GM12878 (cell line): ENCODE results near the gene CHAF1A. TPM values are rescaled to one million over a fixed set of nuclear protein-coding genes. Genes with fewer than 3 reads are reported as not detected.
A peak's percentile ranks its signal among the peaks of the same experiment; 100 is the strongest.

Experiments
- BCL3 ChIP-seq: IDR thresholded peaks from 2 replicates; pipeline ENCODE4 v1.6.1; 2011; ENCODE audit warnings: borderline replicate concordance, low read depth, mild to moderate bottlenecking, moderate library complexity, low read length; ENCODE audit not compliant: insufficient read depth, poor library complexity, severe bottlenecking
- CHD4 ChIP-seq: fragments of 200-600 bp; sonication (generic); IDR thresholded peaks from 2 replicates; pipeline ENCODE4 v1.6.1; 2016; ENCODE audit warnings: mild to moderate bottlenecking
- E2F4 ChIP-seq: IDR thresholded peaks from 2 replicates; pipeline ENCODE4 v1.6.1; 2012; ENCODE audit warnings: low read depth, low read length, improper control_type of control experiment
- E4F1 ChIP-seq: fragments of 450-650 bp; IDR thresholded peaks from 2 replicates; pipeline ENCODE4 v1.6.1; 2018; ENCODE audit warnings: borderline replicate concordance, mild to moderate bottlenecking; ENCODE audit not compliant: partially characterized antibody
- ELK1 ChIP-seq: IDR thresholded peaks from 2 replicates; pipeline ENCODE4 v1.6.1; 2012; ENCODE audit warnings: low read depth, low read length, improper control_type of control experiment
- JUNB ChIP-seq: IDR thresholded peaks from 2 replicates; pipeline ENCODE4 v1.6.1; 2016; ENCODE audit warnings: antibody characterized with exemption, mild to moderate bottlenecking
- JUND ChIP-seq: IDR thresholded peaks from 2 replicates; pipeline ENCODE4 v1.6.1; 2012; ENCODE audit warnings: low read depth, mild to moderate bottlenecking, low read length, improper control_type of control experiment, moderate library complexity
- KDM1A ChIP-seq: fragments of 200-600 bp; sonication (generic); IDR thresholded peaks from 2 replicates; pipeline ENCODE4 v1.6.1; 2016; ENCODE audit warnings: borderline replicate concordance
- MTA3 ChIP-seq: IDR thresholded peaks from 2 replicates; pipeline ENCODE4 v1.6.1; 2012; ENCODE audit warnings: low read length, inconsistent platforms, borderline replicate concordance
- POU2F2 ChIP-seq: IDR thresholded peaks from 3 replicates; pipeline ENCODE4 v1.6.1; 2011; ENCODE audit warnings: low read depth, mild to moderate bottlenecking, low read length, borderline replicate concordance
- RB1 ChIP-seq: fragments of 450-650 bp; formaldehyde crosslinking; IDR thresholded peaks from 2 replicates; pipeline ENCODE4 v1.6.1; 2017; ENCODE audit warnings: mild to moderate bottlenecking, borderline replicate concordance
- RCOR1 ChIP-seq: conservative IDR thresholded peaks from 2 replicates; pipeline ENCODE4 v1.6.1; 2012; ENCODE audit warnings: low read depth, low read length, improper control_type of control experiment
- RELB ChIP-seq: fragments of 450-650 bp; IDR thresholded peaks from 2 replicates; pipeline ENCODE4 v1.6.1; 2017; ENCODE audit warnings: low read depth, mild to moderate bottlenecking, moderate library complexity
- STAT1 ChIP-seq: fragments of 450-650 bp; conservative IDR thresholded peaks from 2 replicates; pipeline ENCODE4 v1.6.1; 2014; ENCODE audit warnings: antibody characterized with exemption, mild to moderate bottlenecking
- YY1 ChIP-seq: IDR thresholded peaks from 2 replicates; pipeline ENCODE4 v1.6.1; 2011; ENCODE audit warnings: low read depth, mild to moderate bottlenecking, low read length
- polyA plus RNA-seq, 11 experiments: library from polyadenylated mRNA; depleted of rRNA in 4 of 11; unstranded in 6 of 11; stranded (reverse) in 5 of 11; fragments of >200 nt; fragmentation: Nextera tagmentation in 4 of 11; fragmentation: Illumina TruSeq in 1 of 11; extraction: Ambion mirVana in 4 of 11; extraction: Trizol in 1 of 11; gene quantifications; 1 replicate in 1 of 11; 2 replicates in 10 of 11; pipeline versions ENCODE4 v1.2.1 to v1.2.3, GENCODE V29; 2011 to 2016; ENCODE audit warnings: inconsistent platforms in 2 of 11, missing spikeins in 2 of 11, low read depth in 1 of 11
- total RNA-seq, 4 experiments: library from RNA; depleted of rRNA in 3 of 4; stranded (reverse); fragments of >200 nt in 3 of 4; fragmentation: Illumina TruSeq in 1 of 4; extraction: Trizol in 1 of 4; gene quantifications; 2 replicates each; pipeline versions ENCODE4 v1.2.1 to v1.2.3, GENCODE V29; 2013 to 2021
- TF ChIP-seq, protein P1 (sequence below): fragments of 450-650 bp; IDR thresholded peaks from 2 replicates; pipeline ENCODE4 v1.6.1; 2017; ENCODE audit warnings: mild to moderate bottlenecking, low read depth, inconsistent platforms; ENCODE audit not compliant: poor library complexity, severe bottlenecking
- TF ChIP-seq, protein P2 (sequence below): fragments of 450-650 bp; IDR thresholded peaks from 2 replicates; pipeline ENCODE4 v1.6.1; 2016; ENCODE audit warnings: mild to moderate bottlenecking

CHAF1A gene
- total and polyA plus RNA-seq, 10 of the 15 experiments (the other 5 are each of a cell fraction or from before 2014, with no cell fraction given) = 1.3 to 69.1 (median 34.2) TPM

DNA sequence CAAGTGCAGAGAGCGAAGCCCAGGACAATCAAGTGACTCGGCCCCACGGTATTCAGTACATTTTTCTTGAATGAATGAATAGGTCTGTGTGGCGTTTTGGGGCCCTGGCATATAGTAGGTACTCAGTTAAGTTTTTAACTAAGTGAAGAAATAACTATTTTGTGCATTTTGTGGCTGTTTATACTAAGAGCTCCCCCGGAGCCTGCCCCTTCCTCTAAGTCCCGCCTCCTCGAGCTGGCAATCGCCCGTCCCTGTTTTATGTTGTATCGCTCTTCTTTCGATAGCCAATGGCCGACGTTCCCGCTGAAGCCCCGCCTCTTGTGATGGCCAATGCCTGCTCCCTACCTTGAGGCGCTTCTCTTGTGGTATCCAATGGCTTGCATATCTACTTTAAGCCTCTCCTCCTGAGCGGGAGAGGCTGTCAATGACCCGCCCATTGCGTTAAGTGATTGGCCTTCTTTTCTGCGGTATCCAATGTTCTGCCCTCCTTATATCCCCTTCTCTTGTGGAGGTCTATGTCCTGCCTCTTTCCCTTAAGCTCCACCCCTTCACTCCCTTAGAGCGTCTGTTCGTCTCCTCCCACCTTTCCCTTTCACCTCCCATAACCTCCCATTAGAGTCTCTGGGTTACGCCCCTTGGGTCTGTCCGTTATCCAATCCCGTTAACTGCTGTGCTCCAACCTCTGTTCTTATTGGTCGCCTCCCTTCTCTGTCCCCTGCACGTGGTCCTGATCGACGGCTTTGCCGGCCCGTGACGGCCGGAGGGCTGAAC is 69.1 kb downstream of the CHAF1A start (continued):
- TF ChIP-seq, protein P1, sequence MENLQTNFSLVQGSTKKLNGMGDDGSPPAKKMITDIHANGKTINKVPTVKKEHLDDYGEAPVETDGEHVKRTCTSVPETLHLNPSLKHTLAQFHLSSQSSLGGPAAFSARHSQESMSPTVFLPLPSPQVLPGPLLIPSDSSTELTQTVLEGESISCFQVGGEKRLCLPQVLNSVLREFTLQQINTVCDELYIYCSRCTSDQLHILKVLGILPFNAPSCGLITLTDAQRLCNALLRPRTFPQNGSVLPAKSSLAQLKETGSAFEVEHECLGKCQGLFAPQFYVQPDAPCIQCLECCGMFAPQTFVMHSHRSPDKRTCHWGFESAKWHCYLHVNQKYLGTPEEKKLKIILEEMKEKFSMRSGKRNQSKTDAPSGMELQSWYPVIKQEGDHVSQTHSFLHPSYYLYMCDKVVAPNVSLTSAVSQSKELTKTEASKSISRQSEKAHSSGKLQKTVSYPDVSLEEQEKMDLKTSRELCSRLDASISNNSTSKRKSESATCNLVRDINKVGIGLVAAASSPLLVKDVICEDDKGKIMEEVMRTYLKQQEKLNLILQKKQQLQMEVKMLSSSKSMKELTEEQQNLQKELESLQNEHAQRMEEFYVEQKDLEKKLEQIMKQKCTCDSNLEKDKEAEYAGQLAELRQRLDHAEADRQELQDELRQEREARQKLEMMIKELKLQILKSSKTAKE = peak; percentile 83
- TF ChIP-seq CHD4 (no peak), JUNB (no peak), E4F1 (peak; percentile 83), KDM1A (no peak), BCL3 (no peak), RB1 (0 out of 2 replicates have a peak, but pooled peaks have one; percentile 42), MTA3 (no peak), RELB (no peak; the same call in 1 of the 2 replicates), ELK1 (no peak; the same call in 1 of the 2 replicates), JUND (no peak), YY1 (no peak), STAT1 (no peak), E2F4 (no peak), RCOR1 (no peak), POU2F2 (peak; percentile 7; the same call in 1 of the 3 replicates)
- TF ChIP-seq, protein P2, sequence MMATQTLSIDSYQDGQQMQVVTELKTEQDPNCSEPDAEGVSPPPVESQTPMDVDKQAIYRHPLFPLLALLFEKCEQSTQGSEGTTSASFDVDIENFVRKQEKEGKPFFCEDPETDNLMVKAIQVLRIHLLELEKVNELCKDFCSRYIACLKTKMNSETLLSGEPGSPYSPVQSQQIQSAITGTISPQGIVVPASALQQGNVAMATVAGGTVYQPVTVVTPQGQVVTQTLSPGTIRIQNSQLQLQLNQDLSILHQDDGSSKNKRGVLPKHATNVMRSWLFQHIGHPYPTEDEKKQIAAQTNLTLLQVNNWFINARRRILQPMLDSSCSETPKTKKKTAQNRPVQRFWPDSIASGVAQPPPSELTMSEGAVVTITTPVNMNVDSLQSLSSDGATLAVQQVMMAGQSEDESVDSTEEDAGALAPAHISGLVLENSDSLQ = peak; percentile 100
